Esophagus (tissue), 2 donors: Measurements from ENCODE around the gene SAE1. TPM values are rescaled to one million over a fixed set of nuclear protein-coding genes. Genes with fewer than 3 reads are reported as not detected.

Experiments
- H3K27ac ChIP-seq, 2 donors: one replicate each; pipeline ENCODE4 v1.5.1; 2013; ENCODE audit warnings: low read depth in 2 of 2, mild to moderate bottlenecking in 2 of 2, inconsistent platforms in 1 of 2, low read length in 1 of 2, moderate library complexity in 1 of 2
- H3K27me3 ChIP-seq, 2 donors: one replicate each; pipeline ENCODE4 v1.6.1; 2013; ENCODE audit warnings: low read length in 2 of 2, control low read depth in 1 of 2, mild to moderate bottlenecking in 1 of 2; ENCODE audit not compliant: insufficient read depth in 2 of 2, control insufficient read depth in 1 of 2
- H3K36me3 ChIP-seq, 2 donors: one replicate each; pipeline ENCODE4 v1.6.1; 2013; ENCODE audit warnings: low read length in 1 of 2; ENCODE audit not compliant: control insufficient read depth in 2 of 2, insufficient read depth in 2 of 2
- H3K4me1 ChIP-seq, 2 donors: one replicate each; pipeline ENCODE4 v1.6.1; 2013; ENCODE audit warnings: low read length in 1 of 2; ENCODE audit not compliant: control insufficient read depth in 2 of 2, insufficient read depth in 2 of 2
- H3K4me3 ChIP-seq, 2 donors: one replicate each; pipeline ENCODE4 v1.5.1; 2013; ENCODE audit warnings: low read length in 2 of 2, mild to moderate bottlenecking in 2 of 2, low read depth in 1 of 2, moderate library complexity in 1 of 2
- H3K9me3 ChIP-seq, 2 donors: one replicate each; pipeline ENCODE4 v1.6.1; 2013; ENCODE audit warnings: mild to moderate bottlenecking in 2 of 2, low read depth in 1 of 2, low read length in 1 of 2, moderate library complexity in 1 of 2; ENCODE audit not compliant: control insufficient read depth in 2 of 2, insufficient read depth in 1 of 2
- WGBS, 2 donors: extraction: QIAGEN DNeasy Blood & Tissue Kit; methylation state at CpG; one replicate each; pipeline ENCODE4 v1.1.7; 2013; 5-methylcytosine and 5-hydroxymethylcytosine counted together
- polyA plus RNA-seq, 2 donors: library from polyadenylated mRNA; stranded (reverse); fragments of 200-250 nt; gene quantifications; one replicate each; pipeline ENCODE4 v1.2.3, GENCODE V29; 2013
- donor health status: healthy with polysubstance abuse.
- donor health status: Bipolar disorder and iron deficiency.

Gene SAE1
- polyA plus RNA-seq, 2 donors = 17.1 to 53.4 TPM

GRCh38 chr19:47197141-47197540 lies 66.5 kb downstream of the SAE1 start:
- H3K4me1 ChIP-seq = no peaks in the 10 kb centered on the region
- no peak overlapping the region for H3K27ac ChIP-seq
- 86 to 87% methylated on average over 4 of the region's 4 CpGs for WGBS, 2 donors
- no peak overlapping the region for H3K4me3 ChIP-seq
- no peaks in the 10 kb centered on the region for H3K9me3 ChIP-seq
- no peaks in the 10 kb centered on the region for H3K27me3 ChIP-seq
- H3K36me3 ChIP-seq = peaks cover 0 to 12% of the 10 kb centered on the region in 2 donors

DNA sequence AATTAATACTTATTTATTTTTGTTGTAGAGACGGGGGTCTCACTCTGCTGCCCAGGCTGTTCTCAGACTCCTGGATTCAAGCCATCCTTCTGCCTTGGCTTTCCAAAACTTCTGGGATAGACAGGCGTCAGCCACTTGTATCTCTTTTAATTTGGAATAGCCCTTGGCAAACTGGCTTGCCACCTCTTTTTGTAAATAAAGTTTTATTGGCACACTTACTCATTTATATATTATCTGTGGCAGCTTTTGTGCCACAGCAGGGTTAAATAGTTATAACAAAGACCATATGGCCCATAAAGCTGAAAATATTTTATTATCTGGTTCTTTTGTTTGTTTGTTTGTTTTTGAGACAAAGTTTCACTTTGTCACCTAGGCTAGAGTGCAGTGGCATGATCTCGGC lies 69.9 kb downstream of the SAE1 start:
- peaks cover 2 to 21% of the 10 kb centered on the region in 2 donors for H3K36me3 ChIP-seq
- WGBS, 2 donors = 78 to 94% methylated on average over 3 of the region's 3 CpGs
- no peak overlapping the region for H3K4me3 ChIP-seq
- H3K27ac ChIP-seq = no peak overlapping the region
- no peaks in the 10 kb centered on the region for H3K9me3 ChIP-seq
- no peaks in the 10 kb centered on the region for H3K27me3 ChIP-seq
- H3K4me1 ChIP-seq = no peaks in the 10 kb centered on the region

DNA sequence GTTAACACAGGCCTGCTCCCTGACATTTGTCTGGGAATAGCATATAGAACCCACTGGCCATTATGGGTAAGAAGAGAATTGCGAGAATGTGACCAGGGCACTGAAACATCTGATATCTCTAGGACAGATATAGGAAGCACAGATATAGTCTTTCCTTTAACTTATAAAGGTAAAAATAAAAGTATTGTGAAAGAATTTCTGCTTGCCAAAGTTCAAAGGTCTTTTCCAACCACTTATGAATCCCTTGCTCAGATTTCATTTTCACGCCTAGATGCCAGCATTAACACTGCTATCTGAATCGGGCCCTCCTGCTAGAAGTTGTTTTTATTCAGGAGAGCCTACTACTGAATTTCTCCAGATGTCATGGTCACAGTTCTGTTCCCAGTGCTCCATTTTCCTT lies 72.6 kb downstream of the SAE1 start:
- H3K9me3 ChIP-seq = no peaks in the 10 kb centered on the region
- no peaks in the 10 kb centered on the region for H3K27me3 ChIP-seq
- no peaks in the 10 kb centered on the region for H3K4me1 ChIP-seq
- H3K4me3 ChIP-seq = no peak overlapping the region
- H3K36me3 ChIP-seq = peaks cover 2 to 29% of the 10 kb centered on the region in 2 donors
- H3K27ac ChIP-seq = no peak overlapping the region
- 64 to 88% methylated on average over 3 of the region's 3 CpGs for WGBS, 2 donors

DNA sequence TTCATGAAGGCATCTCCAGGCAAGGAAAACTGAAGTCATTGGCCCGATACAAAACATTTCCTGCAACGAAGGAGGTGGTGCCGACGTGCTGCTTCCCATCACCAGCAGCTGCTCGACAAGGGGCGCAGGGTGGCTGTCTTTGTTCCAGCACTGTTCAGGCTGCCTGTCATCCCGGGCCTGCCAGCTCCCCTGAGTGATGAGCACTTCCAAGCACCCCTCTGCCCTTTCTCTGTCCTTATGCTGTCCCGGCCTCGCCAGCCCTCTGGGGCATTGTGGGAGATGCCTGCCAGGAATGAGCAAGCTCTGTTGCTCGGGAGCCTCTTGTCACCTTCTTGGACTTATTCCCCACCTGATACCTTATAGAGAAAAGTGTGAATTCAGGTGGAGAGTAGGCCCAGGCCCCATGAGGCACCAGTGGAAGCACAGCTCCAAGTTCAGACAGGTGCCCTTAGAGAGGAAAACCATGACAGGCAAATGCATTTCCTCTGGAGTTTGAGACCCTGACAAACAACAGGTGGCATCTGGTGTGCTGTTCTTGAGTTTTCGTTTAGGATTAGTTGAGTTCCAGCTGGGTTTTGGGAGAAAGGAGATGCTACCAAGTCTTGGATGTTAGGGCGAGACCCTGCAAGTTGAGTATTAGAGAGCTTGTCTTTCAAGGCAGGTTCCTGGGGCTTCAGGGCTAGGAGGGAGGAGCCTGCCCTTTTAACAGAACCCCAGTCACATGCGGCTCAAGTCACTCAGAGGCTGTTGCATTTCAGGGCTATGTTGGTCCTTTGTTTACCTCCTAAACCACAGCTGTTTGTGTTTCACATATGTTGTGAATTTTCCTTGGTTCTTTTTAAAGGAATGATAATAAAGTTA lies 78.9 kb downstream of the SAE1 start:
- Histone ChIP-seq H3K36me3 (peaks cover 0 to 20% of the 10 kb centered on the region in 2 donors), H3K4me3 (no peak overlapping the region), H3K4me1 (peaks cover 0 to 3% of the 10 kb centered on the region in 2 donors), H3K9me3 (no peaks in the 10 kb centered on the region), H3K27me3 (no peaks in the 10 kb centered on the region), H3K27ac (no peak overlapping the region)
- 73 to 80% methylated on average over 13 of the region's 13 CpGs for WGBS, 2 donors

GRCh38 chr19:47210180-47210490 lies 79.5 kb downstream of the SAE1 start:
- Histone ChIP-seq H3K9me3 (no peaks in the 10 kb centered on the region), H3K4me3 (no peak overlapping the region), H3K27me3 (no peaks in the 10 kb centered on the region), H3K27ac (no peak overlapping the region), H3K36me3 (peaks cover 0 to 16% of the 10 kb centered on the region in 2 donors), H3K4me1 (peaks cover 0 to 3% of the 10 kb centered on the region in 2 donors)

DNA sequence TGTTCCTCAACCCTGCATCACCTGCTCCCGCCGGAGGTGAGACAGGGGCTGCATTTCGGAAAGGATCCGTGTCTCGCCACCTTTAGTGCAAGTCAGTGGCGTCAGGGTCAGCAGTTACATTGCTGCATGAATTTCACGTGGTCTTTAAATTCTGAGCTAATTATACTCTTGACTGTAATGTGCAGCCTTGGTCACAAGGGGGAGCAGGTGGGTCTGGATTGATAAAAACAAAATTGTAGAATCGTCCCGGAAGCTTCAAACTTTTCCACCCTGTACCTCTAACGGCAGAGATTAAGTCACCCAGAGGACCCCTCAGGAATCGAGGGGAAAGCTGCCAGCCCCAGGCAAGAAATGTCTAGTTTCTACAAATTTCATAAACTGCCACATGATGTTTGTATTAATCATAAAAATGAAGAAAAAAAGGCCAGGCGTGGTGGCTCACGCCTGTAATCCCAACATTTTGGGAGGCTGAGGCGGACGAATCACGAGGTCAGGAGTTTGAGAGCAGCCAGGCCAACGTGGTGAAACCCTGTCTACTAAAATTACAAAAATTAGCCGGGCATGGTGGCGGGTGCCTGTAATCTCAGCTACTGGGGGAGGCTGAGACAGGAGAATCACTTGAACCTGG lies 80.2 kb downstream of the SAE1 start:
- WGBS, 2 donors = 31 to 35% methylated on average over 19 of the region's 19 CpGs
- Histone ChIP-seq H3K36me3 (peaks cover 0 to 14% of the 10 kb centered on the region in 2 donors), H3K27me3 (no peaks in the 10 kb centered on the region), H3K27ac (peak overlapping the region in 1 of 2 donors; percentile 44), H3K9me3 (no peaks in the 10 kb centered on the region), H3K4me3 (no peak overlapping the region), H3K4me1 (peaks cover 0 to 3% of the 10 kb centered on the region in 2 donors)

DNA sequence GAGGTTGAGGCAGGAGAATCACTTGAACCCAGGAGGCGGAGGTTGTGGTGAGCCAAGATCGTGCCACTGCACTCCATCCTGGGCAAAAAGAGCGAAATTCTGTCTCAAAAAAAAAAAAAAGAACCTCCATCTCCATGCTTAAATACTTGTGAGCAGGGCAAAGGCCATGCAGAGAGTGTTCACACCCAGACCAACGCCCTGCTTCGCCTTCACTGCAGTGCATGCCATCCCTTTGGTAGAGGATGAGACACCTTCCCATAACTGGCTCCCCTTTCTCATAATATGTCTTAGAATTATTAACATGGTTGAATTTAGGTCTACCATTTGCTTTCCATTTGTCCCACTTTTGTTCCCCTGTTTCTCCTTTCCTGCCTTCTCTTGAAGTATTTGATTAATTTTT lies 84.9 kb downstream of the SAE1 start:
- no peak overlapping the region for H3K4me3 ChIP-seq
- H3K27me3 ChIP-seq = no peaks in the 10 kb centered on the region
- no peaks in the 10 kb centered on the region for H3K9me3 ChIP-seq
- H3K4me1 ChIP-seq = no peaks in the 10 kb centered on the region
- no peak overlapping the region for H3K27ac ChIP-seq
- 86 to 90% methylated on average over 5 of the region's 5 CpGs for WGBS, 2 donors
- no peaks in the 10 kb centered on the region for H3K36me3 ChIP-seq

GRCh38 chr19:47221080-47221841 lies 90.6 kb downstream of the SAE1 start:
- Histone ChIP-seq H3K4me1 (no peaks in the 10 kb centered on the region), H3K9me3 (no peaks in the 10 kb centered on the region), H3K27ac (no peak overlapping the region), H3K27me3 (no peaks in the 10 kb centered on the region), H3K4me3 (no peak overlapping the region), H3K36me3 (peaks cover 0 to 7% of the 10 kb centered on the region in 2 donors)
- 85 to 87% methylated on average over 27 to 33 of the region's 33 CpGs for WGBS, 2 donors

DNA sequence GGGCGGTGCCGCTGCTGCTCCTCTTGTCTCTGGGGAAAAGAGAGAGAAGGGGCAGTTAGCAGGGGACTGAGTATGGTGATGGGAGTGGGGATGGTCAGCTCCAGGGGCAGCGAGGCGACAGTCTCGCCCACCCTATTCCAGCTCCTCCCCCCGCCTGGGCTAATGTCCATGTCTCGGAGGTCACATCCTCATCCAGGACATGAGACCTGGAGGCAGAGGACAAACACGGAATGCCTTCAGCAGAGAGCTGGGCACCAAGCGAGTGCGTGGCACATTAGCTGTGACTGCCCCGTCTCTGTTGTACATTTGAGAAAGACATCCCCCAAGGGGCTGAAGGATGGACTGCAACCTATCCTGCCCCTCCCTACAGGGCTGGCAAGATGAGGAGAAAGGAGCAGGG lies 91.3 kb downstream of the SAE1 start:
- H3K27ac ChIP-seq = no peak overlapping the region
- no peak overlapping the region for H3K4me3 ChIP-seq
- H3K36me3 ChIP-seq = peaks cover 0 to 7% of the 10 kb centered on the region in 2 donors
- whole genome bisulfite sequencing, 2 donors = 93% methylated on average over 11 of the region's 11 CpGs
- H3K27me3 ChIP-seq = no peaks in the 10 kb centered on the region
- peaks cover 0 to 6% of the 10 kb centered on the region in 2 donors for H3K4me1 ChIP-seq
- no peaks in the 10 kb centered on the region for H3K9me3 ChIP-seq
